HL-60 (cell line): ENCODE data around the gene PTPRD.

Source experiments
- DNase-seq, 2 experiments: peaks; one replicate each; pipeline ENCODE4 v3.0.0-alpha.2; 2010 to 2020; ENCODE audit warnings: low read depth in 1 of 2, low spot score in 1 of 2
- H3K27ac ChIP-seq: fragments of 250-450 bp; sonication (Bioruptor Pico); replicated peaks from 2 replicates; pipeline ENCODE4 v1.5.1; 2020; ENCODE audit warnings: mild to moderate bottlenecking, moderate library complexity
- H3K27me3 ChIP-seq: fragments of 250-450 bp; sonication (Bioruptor Pico); 2 replicates; pipeline ENCODE4 v1.5.1; 2021; ENCODE audit warnings: mild to moderate bottlenecking, moderate library complexity; ENCODE audit not compliant: insufficient read depth, poor library complexity, severe bottlenecking
- H3K4me3 ChIP-seq: replicated peaks from 2 replicates; pipeline ENCODE4 v1.5.1; 2011; ENCODE audit warnings: mild to moderate bottlenecking, control low read depth, low read length; ENCODE audit not compliant: insufficient read depth
- GABPA ChIP-seq: IDR thresholded peaks from 2 replicates; pipeline ENCODE4 v1.6.1; 2012; ENCODE audit warnings: low read depth
- POLR2AphosphoS5 ChIP-seq: IDR thresholded peaks from 2 replicates; pipeline ENCODE4 v1.6.1; 2012; ENCODE audit warnings: low read depth
- REST ChIP-seq: IDR thresholded peaks from 2 replicates; pipeline ENCODE4 v1.6.1; 2012; ENCODE audit warnings: low read depth; ENCODE audit not compliant: insufficient replicate concordance
- SPI1 ChIP-seq: IDR thresholded peaks from 2 replicates; pipeline ENCODE4 v1.6.1; 2012; ENCODE audit warnings: low read depth, mild to moderate bottlenecking, borderline replicate concordance
- TF ChIP-seq, protein P1 (sequence below): IDR thresholded peaks from one replicate; pipeline ENCODE4 v1.5.1; 2011; ENCODE audit warnings: low read length, control low read depth, inconsistent platforms; ENCODE audit not compliant: insufficient read depth

The PTPRD gene

DNA sequence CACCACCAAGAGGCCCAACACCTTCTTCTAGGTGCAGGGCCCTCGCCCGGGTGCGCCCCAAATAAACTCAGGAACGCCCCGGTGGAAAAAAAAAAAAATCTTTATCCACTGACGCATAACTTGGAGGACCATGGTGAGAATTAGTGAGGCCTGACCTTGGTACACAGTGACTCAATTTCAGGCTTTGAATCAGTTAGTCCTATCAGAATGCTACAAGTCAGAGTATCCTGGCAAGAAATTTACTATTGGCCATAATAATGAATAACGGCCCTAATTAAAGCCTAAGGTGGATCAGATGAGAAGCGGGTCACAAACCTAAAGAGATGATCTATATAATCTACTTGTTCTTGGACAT is 1899.0 kb downstream of the PTPRD start:
- no peak overlapping the region for H3K27ac ChIP-seq
- no peak for TF ChIP-seq POLR2AphosphoS5
- no peak for TF ChIP-seq REST
- no peak for TF ChIP-seq GABPA
- TF ChIP-seq, protein P1, sequence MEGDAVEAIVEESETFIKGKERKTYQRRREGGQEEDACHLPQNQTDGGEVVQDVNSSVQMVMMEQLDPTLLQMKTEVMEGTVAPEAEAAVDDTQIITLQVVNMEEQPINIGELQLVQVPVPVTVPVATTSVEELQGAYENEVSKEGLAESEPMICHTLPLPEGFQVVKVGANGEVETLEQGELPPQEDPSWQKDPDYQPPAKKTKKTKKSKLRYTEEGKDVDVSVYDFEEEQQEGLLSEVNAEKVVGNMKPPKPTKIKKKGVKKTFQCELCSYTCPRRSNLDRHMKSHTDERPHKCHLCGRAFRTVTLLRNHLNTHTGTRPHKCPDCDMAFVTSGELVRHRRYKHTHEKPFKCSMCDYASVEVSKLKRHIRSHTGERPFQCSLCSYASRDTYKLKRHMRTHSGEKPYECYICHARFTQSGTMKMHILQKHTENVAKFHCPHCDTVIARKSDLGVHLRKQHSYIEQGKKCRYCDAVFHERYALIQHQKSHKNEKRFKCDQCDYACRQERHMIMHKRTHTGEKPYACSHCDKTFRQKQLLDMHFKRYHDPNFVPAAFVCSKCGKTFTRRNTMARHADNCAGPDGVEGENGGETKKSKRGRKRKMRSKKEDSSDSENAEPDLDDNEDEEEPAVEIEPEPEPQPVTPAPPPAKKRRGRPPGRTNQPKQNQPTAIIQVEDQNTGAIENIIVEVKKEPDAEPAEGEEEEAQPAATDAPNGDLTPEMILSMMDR: no peak
- TF ChIP-seq SPI1: no peak
- no peaks in the 10 kb centered on the region for H3K27me3 ChIP-seq
- no peak overlapping the region for H3K4me3 ChIP-seq
- no peak for DNase-seq

DNA sequence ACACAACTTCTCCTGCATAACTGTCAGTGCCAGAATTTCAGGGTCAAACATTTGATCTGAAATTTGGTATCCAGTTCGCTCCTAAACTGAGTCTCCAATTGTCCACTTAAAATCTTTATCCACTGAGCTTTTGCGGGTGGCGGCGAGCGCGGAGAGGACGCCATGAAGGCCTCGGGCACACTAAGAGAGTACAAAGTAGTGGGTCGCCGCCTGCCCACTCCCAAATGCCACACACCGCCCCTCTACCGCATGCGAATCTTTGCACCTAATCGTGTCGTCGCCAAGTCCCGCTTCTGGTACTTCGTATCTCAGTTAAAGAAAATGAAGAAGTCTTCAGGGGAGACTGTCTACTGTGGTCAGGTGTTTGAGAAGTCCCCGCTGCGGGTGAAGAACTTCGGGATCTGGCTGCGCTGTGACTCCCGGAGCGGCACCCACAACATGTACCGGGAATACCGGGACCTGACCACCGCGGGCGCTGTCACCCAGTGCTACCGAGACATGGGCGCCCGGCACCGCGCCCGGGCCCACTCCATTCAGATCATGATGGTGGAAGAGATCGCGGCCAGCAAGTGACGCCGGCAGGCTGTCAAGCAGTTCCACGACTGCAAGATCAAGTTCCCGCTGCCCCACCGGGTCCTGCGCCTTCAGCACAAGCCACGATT is 1899.5 kb downstream of the PTPRD start:
- H3K27me3 ChIP-seq: no peaks in the 10 kb centered on the region
- no peak overlapping the region for H3K27ac ChIP-seq
- TF ChIP-seq, protein P1: no peak
- TF ChIP-seq GABPA (no peak), SPI1 (no peak), POLR2AphosphoS5 (no peak), REST (no peak)
- DNase-seq: no peak
- H3K4me3 ChIP-seq: no peak overlapping the region

DNA sequence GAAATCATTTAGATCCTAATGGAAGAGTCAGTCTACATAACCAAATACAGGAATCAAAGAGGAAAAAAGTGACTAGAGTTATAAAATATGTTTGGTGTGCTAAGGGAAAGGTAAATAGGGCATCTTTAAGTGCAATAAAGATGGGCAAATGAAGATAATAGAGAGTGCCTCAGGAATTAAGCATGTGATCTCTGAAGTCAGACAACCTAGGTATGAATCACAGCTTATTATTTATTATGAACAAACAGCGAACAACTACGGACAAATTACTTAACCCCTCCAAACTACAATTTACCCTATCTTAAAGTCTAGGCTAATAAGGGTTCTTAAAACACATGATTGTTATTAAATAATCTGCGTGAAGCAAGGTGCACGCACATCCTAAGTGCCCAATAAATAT is 1903.1 kb downstream of the PTPRD start:
- Histone ChIP-seq H3K27me3 (peaks cover 2% of the 10 kb centered on the region), H3K27ac (no peak overlapping the region), H3K4me3 (no peak overlapping the region)
- no peak for DNase-seq
- TF ChIP-seq POLR2AphosphoS5: no peak
- TF ChIP-seq, protein P1: no peak
- no peak for TF ChIP-seq REST
- no peak for TF ChIP-seq GABPA
- no peak for TF ChIP-seq SPI1
